GM18907 (cell line): Measurements from ENCODE around the gene TBC1D8.

Source experiments
- ATAC-seq: cut with Tn5 transposase; IDR thresholded peaks from one replicate; pipeline ENCODE4 v1.9.1; 2021; ENCODE audit warnings: mild to moderate bottlenecking, moderate library complexity; ENCODE audit not compliant: unreplicated experiment

TBC1D8 gene

DNA sequence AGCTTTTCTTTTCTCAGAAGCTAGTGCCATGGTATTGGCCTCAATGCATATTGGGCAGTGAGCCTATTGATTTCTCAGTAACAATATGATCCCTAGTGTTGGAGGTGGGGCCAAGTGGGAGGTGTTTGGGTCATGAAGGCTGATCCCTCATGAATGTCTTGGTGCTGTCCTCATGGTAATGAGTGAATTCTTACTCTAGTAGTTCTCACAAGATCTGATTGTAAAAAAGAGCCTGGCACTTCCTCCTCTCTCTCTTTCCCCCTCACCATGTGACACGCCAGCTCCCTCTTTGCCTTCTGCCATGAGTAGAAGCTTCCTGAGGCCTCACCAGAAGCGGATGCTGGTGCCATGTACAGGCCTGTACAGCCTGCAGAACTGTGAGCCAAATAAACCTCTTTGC is 12.8 kb upstream of the TBC1D8 start:
- ATAC-seq: no peak

DNA sequence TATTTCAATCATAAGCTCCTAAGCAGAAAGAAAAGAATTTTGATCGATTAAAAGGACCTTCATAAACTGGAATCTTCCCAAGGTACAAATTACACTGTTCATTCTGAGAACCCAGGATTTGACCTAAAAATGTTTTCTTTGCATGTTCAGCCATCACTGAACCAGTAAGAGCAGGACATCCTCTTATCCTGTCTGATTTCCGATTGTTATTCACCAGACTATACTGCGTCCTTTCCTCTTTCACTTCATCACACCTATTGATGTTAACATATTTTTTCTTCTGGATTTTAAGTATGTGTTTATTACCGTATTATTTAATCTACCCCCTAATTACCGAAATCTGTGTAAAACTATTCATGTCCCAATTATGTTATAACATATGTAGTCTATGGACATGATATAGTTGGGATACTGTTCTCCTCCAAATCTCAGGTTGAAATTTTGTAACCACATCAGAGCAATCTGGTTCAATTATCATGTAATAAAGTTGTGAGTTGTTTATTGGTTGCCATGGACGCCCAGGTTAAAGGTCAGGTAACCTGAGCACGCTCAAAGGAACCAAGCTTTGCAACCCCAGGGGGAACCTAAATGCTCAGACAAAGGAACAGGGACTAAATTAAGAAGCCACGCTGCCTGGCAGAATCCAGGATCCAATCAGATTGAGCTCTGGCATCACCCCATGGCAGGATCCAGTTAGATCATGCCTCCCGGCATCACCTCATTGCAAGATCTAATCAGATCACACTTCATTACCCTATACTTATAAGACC is 11.6 kb upstream of the TBC1D8 start:
- ATAC-seq: no peak

DNA sequence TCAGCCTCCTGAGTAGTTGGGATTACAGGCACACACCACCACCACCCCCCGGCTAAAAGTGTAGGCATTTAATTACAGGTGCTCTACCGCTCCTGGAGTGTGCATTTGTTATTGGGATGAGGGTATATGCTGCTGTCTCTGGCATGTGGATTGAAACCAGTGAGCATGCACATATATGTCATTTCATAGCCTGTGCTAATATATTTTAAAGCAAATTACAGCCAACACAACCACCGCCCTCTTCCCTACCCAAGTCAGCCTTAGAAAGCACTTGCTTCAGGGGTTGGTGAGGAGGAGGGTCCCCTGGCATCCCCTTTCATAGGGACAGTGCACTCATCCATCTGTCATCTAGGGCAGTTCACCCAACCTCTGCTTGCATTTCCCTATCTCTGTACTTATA is 10.5 kb upstream of the TBC1D8 start:
- no peak for ATAC-seq

DNA sequence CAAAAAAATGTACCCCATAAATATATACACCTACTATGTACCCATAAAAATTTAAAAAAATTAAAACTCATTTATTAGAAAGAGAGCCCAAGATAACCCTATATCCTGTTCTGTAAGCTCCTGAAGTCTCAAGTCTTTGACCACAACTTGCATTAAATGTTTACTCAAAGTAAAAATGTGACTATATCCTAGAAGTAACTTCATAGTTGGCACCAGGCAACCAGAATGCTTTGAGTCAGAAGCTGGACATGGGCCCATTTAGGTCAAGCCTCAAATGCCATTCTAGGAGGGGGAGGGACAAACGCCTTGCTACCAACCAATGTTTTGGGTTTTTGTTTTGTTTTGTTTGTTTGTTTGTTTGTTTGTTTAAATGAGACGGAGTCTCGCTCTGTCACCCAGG is 9.3 kb upstream of the TBC1D8 start:
- ATAC-seq: no peak

DNA sequence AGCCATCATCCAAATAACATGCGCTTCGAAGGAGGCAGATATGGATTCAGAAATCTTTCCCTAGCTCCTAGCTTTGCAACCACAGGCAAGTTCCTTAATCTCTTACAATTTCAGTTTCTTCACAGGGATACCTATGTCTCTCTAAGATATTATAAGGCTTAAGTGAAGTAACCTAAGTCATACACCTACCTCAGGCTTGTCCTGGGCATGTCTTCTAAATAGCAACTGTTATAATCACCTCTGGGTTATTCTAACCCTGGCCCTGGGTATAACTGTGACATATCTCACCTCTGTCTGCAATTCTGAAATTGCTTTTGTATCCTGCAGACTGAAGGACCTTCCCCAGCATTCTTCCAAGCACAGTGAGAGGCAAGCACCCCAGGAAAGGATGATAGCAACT is 8.3 kb upstream of the TBC1D8 start:
- ATAC-seq: no peak

DNA sequence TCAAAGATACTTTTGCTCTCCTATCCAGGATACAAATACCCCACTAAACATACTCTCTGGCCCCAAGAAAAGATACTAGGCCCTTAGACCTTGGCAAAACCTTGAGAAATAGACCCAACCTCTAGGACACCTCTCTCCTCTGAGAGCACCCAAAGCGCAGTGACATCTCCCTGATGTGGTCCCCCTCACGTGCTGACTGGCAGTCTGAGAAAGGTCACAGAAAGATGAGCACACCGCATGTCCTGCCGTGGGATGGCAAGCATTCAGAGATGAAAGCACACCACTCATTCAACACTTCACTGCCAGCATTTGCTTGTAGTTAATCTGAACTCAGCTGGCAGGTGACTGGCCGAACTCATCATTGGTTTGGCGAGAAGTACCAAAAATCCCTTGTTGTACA is 6.1 kb upstream of the TBC1D8 start:
- ATAC-seq: no peak

DNA sequence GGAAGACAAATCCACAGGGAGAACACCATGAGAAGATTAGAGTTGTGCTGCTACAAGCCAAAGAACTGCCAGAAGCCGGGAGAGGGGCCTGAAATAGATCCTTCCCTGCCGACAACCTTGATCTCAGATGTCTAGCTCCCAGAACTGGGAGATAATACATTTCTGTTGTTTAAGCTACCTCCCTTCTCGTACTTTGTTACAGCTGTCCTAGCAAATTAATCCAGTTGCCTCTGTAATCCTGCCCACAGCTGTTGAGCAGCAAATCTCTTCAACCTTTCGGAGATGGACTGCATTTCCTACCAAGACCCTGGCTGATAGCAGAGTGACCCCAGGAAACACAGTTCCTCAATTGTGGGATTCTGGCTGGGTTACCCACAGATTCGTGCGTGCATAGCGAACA is 2.6 kb upstream of the TBC1D8 start:
- no peak for ATAC-seq

DNA sequence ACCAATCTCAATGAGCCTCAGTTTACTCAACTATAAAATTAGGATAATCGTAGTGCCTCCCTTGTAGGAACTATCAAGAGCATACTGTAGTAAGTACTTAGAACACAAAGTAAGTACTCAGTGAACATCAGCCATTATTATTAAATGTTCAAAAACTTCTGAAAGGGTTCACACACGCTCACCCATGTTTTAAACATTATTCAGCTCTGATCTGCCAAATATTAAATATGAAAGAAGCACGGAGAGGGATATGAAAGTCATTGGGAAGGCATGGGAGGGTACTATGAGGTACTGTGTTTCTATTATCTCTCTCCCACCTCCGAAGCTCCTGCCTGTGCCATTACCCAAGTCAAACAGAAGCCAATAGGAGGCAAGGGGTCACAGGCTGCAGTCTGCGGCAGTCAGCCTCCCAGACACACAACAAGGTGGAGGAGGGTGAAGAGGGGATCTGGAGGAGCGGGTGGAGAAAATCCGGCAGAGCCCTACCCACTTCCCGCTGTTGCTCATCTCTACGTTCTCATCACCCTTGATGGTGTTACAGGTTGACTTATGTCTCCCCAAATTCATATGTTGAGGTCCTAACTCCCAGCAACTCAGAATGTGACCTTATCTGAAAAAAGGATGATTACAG is 2.0 kb upstream of the TBC1D8 start:
- no peak for ATAC-seq

DNA sequence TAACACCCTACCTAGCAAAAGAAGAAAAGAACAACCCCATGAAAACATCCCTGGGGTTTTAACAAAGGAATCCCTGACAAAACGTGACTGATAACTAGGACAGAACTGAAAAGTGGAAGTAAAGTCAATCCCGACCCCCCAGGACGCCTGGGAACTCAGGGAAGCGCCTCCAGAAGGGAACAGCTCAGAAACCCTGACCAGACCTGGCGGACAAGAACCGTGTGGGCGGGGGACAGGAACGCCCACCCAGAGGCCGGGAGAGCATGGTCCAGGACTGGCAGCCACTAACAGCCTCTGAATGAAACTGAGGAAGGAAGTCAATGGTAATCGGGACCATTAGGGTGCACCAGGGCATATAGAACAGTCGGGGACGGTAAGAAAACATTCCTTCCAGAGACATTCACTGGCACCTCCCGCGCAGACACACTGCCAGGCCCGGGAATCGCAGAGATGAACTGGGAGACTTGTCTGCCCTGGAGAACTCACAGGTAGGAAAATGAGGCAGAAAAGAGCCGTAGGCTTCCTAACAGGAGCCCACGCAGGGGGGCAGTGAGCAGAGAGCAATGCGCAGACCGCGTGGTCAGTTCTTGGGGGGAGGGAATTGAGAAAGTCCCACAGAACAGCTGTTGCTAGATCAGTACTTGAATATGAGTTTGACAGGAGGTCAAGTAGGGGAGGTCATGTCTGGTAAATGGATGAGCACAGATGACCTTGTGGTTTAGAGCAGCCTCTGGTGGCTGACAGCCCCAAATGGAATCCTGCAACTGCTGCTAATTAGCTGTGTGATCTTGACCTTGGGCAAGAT is 1.3 kb upstream of the TBC1D8 start:
- peak; percentile 80 for ATAC-seq

DNA sequence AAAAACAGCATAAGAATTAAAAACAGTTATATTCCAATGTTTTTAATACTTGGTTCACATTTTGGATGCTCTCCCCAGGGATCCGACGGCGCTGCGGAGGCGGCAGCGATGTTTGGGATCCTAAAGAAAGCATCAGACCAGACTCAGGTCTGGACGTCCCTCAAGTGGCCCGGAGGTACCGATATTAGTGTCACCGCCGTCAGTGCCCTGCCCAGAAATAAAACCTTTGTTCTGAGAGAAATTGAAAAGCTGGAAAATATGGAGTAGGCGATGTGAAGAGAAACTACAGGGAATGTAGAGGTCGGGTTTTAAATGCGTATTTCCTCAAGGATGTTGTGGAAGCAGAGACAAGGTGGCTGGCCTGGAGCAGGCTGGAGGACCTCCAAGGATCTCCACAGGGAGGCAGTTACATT is 683 bp upstream of the TBC1D8 start:
- no peak for ATAC-seq

DNA sequence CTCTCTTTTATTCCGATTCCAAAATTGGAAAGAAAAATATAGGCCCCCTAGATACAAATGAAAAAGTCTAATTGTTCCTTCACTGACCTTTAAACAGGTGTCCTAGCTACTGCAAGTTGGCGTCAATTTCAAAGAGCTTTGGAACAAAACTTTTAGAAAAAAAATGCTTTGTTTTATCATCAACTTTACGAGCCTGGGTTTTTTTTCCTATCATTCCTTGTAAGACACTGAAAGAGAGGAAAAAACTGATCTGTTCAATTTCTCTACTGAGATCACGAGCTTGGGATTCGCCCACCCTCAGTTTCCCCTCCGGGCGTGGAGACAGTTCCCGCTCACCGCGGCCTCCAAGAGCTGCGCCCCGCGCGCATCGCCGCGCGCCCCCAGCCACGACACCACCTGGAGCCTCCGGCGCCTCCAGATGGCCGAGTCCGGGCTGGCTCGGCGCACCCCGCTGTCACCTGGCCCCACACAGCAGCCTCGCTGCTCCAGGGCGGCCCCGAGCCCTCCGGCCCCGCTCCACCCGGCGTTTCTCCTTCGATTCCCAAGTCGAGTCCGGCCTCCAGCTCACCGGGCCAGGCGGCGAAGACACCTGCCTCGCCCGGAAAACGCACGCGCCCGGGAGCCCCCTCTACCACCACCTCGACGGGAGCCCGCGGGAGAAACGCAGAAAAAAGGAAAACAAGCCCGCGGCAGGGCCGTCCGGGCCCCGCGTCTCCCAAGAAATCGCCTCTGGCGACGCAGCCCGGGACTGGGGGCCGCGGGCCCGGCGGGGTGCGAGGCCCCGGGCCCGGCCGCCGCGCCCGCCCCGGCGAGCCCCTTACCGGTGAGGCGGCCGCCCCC is 656 bp downstream of the TBC1D8 start:
- ATAC-seq: peak; percentile 29

DNA sequence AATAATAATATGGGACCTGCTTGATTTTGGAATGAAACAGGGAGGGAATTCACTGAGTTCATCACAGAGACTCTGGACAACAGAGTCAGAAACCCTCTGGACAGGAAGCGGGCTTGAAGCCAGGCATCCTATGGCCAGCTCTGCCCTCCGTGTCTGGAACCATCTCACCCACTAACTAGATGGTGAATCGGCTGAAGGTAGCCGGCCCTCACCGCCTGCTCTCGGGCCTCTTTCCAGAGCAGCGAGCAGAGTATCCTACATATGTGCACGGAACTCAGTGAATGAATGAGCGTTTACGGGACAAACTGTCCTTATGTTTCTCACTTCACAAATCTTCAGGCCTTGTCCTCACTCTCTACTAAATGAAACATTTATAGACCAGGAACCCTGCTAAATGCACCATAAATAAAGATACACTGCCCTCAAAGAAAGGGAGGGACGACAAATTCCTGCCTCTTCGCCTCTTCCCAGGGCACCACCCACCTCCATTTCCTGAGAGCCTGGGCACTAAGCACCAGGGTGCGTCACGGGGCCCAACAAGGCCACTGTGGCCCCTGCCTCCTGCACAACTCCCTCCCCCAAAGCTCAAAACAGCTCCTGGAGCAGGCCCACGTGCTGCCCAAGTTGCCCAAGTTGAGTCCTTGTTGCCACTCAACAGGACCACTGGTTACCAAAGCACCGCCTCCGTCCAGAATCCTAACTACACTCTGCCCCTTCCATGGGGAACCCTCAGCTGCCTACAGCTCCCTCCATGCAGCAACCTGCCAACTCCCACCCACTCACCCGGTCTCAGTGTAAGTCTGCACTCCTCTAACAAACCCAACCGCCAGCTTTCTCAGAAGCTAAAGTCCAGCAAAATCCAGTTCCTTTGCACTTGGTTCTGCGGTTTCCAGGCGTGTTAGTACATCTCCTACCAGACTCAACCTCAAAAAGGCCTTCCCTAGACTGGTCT is 1.7 kb downstream of the TBC1D8 start:
- ATAC-seq: no peak

DNA sequence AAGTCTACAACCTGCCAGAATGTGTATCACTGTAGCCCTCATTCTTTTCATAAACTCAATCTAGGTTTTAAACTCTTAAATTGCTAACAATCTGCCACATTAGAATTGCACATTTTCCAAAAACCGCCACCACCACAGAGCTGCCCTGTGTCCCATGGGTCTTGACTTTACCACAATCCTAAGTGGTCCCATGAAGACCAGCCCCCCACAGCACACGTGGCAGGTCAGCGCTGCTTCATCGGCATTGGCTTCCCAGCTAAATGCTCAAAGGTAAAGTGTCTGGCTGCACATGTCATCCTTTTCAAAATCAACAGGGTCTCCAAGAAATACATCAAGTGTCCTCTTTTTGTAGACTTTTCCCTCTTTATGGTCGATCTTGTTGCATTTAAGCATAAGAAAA is 2.4 kb downstream of the TBC1D8 start:
- no peak for ATAC-seq

DNA sequence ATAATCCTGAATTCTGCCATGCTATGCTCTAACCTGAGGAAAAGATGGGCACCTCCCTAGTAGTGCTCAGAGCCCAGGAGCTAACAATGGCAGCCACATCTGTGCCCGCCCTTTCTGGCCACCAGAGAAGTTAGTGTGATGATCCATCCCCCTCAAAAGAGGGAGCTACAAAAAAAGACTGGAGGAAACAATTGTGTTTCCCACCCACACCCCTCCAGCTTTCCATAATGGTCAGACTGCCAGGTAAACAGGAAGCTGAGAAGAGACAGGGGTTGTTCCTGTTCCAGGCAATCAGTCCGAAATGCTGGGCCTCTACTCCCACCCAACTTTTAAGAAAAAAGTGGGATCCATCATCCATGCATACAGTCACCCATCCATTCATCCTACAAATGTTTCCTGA is 3.2 kb downstream of the TBC1D8 start:
- ATAC-seq: no peak

DNA sequence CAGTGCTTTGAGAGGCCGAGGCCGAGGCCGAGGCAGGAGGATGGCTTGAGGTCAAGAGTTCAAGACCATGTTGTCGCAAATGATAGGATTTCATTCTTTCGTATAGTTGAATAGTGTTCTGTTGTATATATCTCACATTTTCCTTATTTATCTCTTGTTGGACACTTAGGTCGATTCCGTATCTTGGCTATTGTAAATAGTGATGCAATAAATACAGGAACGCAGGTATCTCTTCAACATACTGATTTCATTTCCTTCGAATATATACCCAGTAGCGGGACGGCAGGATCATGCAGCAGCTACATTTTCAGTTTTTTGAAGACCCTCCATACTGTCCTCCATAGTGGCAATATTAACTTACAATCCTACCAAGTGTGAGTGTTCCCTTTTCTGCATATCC is 4.1 kb downstream of the TBC1D8 start:
- ATAC-seq: no peak

DNA sequence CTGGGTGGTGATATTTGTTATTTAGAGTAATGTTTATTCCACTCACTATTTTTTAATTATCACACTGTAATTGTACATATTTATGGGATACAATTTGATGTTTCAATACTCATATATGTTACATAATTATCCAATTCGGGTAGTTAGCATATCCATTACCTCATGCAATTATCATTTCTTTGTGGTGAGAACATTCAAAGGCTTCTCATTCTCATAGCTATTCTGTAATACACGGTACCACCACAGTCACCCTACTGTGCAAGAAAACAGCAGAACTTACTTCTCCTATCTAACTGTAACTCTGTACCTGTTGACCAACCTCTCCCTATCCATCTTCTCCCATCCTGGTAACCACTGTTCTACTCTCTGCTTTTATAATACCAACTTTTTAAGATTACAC is 4.6 kb downstream of the TBC1D8 start:
- ATAC-seq: no peak

DNA sequence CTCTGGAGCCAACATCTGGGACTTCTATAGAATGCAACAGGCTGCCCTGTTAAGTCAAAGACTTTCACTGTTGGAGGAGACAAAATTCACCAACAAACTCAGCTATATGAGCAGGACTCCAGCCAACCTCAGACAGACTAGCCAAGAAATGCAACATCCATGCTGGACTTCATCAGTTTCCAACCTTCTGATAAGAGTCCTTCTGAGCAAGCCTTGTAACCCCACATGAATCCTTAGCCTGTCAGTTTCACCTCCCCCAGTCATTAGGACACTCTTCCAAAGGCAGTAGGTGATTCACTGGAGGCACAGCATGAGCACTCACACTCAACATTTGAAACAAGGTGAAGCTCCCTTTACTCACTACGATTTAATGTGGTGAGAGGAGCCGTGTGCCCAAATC is 5.8 kb downstream of the TBC1D8 start:
- no peak for ATAC-seq

DNA sequence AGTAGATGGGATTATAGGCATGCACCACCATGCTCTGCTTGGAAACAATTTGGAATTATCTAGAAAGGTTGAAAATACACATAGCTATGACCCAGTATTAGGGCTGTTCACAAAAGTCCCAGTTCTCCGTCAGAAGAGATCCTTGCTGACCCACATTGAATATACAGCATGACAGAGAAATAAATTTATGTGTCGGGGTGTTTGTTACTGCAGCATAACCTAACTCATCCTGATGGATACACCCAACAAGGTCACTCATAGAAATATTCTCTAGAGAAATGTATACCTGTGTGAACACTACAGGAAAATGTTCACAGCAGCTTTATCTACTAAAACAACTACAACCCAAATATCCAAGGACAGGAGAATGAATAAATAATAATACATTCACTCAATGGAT is 9.0 kb downstream of the TBC1D8 start:
- no peak for ATAC-seq

DNA sequence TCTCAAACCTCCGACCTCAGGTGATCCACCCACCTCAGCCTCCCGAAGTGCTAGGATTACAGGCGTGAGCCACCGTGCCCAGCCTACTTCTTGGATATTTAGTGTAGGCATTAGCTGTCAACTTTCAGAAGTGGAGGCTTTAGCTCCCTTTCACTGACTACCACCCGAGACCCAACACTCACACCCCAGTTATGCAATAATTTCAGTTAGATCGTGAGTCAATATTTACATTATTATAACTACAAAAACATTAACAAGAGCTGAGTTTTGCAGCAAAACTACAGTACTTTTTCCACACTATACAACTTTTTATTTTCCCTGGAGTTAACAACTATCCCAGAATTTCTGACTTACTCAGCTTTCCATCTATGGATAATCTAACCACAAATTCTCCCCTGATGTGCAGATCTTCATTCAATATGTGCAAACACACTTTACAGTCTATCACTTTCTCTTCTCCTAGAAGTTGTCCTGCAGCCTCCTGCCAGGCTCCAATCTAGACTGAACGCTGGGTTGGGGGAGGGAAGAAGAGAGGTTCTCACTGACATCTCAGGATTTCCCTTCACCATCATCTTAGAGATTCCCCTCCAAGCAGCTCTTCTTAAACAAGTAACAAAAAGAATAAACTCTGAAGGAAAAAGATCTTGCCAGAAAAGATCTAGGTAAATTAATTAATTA is 10.1 kb downstream of the TBC1D8 start:
- no peak for ATAC-seq
